H1 (cell line): Measurements from ENCODE around the gene CPXM2. TPM values are rescaled to one million over a fixed set of nuclear protein-coding genes. Genes with fewer than 3 reads are reported as not detected.

Experiments
- NANOG ChIP-seq: IDR thresholded peaks from 2 replicates; pipeline ENCODE4 v1.6.1; 2011; ENCODE audit warnings: low read length, low read depth, mild to moderate bottlenecking, inconsistent platforms; ENCODE audit not compliant: insufficient read depth, poor library complexity, severe bottlenecking
- POLR2A ChIP-seq, 2 experiments: IDR thresholded peaks; 1 replicate in 1 of 2; 2 replicates in 1 of 2; pipeline ENCODE4 v1.6.1; 2011; ENCODE audit warnings: low read depth in 2 of 2, low read length in 2 of 2, mild to moderate bottlenecking in 2 of 2; ENCODE audit errors: control extremely low read depth in 1 of 2
- polyA plus RNA-seq, 7 experiments: library from polyadenylated mRNA; depleted of rRNA in 3 of 7; stranded (reverse) in 5 of 7; unstranded in 2 of 7; fragments of >200 nt in 5 of 7; fragments of 200-250 nt in 2 of 7; gene quantifications; 1 replicate in 5 of 7; 2 replicates in 1 of 7; 4 replicates in 1 of 7; pipeline versions ENCODE4 v1.2.1 to v1.2.3, GENCODE V29; 2011 to 2013; ENCODE audit warnings: missing spikeins in 2 of 7, mixed read lengths in 2 of 7
- total RNA-seq: library from RNA; stranded (reverse); fragmentation: NEBNext Ultra II Directional; extraction: Animal tissue kit (Norgen Biotek cat#: 25700); gene quantifications from 2 replicates; pipeline ENCODE4 v1.2.1, GENCODE V29; 2021

The CPXM2 gene
- total and polyA plus RNA-seq, 2 of the 8 experiments (the other 6 are each of a cell fraction or from before 2014, with no cell fraction given), result 2.4 to 2.9 TPM

DNA sequence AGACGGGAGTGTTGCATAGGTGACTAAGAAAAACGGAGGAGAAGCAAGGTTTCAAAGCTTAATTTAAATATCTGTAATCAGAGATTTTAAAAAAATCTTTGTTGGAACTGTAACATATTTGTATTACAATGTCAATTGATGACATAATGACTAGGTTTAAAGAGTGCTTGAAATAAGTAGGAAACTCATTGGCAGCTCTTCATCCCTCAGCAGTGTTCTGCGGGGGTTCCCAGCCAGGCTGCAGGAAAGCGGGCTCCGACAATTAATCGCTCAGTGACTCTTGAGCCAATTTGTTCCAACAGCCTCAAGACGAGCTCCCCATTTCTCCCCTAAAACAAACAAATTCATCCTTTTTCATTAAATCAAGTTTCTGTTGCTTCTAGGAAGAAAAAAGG lies 22.6 kb downstream of the CPXM2 start (continued):
- TF ChIP-seq NANOG (no peak), POLR2A (IDR thresholded peaks at IDR 0.05; ENCODE audit: control extremely low read depth in 1 of 2, low read depth in 2 of 2, low read length in 2 of 2) (no peak)
